Endothelial cell of hepatic sinusoid (primary cell): ENCODE measurements around the gene FOXK2.

Source experiments
- in situ Hi-C: cut with HindIII; loops from 2 replicates; pipeline ENCODE4 v1.10.0; 2017; ENCODE audit warnings: low sequenced_read_pairs

FOXK2 gene

DNA sequence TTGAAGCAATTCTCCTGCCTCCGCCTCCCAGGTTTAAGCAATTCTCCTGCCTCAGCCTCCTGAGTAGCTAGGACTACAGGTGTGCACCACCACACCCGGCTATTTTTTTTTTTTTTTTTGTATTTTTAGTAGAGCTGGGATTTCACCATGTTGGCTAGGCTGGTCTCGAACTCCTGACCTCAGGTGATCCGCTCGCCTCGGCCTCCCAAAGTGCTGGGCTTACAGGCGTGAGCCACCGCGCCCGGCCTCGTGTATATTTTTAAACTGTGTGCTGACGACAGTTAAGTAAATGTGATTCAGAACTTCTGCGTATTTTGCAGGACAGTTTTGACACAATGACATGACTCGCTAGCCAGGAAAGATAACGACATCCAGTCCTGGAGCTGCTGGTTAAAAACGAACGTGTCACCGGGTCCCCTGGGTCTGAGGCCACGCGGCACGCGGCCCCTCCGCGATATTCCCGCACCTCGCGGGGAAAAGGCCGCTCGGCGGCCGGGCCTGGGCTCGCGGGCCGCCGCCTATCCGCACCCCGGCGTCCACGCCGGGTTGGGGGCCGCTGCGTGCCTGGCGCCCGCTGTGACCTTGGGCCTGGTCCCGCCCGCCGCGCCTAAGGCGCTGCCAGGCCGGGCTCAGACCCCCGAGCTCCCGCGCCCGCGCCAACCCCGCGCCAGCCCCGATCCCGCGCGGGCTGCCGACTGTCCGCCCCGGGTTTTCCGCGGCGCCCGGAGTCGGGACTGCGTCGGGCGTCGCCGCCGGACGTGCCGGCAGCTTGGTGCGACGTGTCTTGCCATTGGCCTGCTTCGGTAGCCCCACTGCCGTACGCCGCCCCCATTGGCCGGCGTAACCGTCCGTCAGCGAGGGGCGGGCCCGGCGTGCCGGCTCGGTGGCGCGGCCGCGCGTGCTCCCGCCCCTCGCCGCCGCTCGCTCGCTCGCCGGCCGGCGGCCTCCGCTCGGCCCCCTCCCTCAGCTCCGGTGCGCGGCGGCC lies at the start of gene FOXK2:
Gene FOXK2, plus strand, starts transcription at position 907 of the 985 bp plus-strand sequence. CDS start 157 bp downstream, outside the sequence.
- in situ Hi-C loops = no loop called here

DNA sequence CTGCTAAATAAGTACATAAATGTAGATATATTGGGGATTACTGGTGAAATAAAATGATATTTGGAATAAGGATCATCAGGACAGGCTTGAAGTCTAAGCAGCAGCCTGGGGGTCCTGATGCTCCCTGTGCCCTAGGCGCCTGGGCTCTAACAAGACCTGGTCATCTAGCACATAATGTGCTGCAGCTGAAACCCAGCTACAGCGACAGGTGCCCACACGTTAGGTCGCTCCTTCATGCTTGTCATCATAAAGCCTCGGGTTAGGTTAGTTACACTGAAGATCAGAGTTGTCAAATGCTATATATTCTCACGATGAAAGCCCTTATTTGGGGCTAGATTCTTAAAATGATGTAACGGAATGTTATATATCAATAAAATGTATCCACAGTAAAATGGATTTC lies 49.5 kb upstream of the FOXK2 start:
- in situ Hi-C loops = no loop called here

GRCh38 chr17:82474223-82475010 lies 45.1 kb upstream of the FOXK2 start:
- in situ Hi-C loops = no loop called here

- in situ Hi-C loops = no loop called here
These were observed 44.1 kb upstream of the FOXK2 start for GRCh38 chr17:82475458-82475857.

GRCh38 chr17:82477934-82478333 lies 41.6 kb upstream of the FOXK2 start:
- in situ Hi-C loops = no loop called here

- in situ Hi-C loops = no loop called here
These were observed 39.9 kb upstream of the FOXK2 start for GRCh38 chr17:82479602-82480001.

DNA sequence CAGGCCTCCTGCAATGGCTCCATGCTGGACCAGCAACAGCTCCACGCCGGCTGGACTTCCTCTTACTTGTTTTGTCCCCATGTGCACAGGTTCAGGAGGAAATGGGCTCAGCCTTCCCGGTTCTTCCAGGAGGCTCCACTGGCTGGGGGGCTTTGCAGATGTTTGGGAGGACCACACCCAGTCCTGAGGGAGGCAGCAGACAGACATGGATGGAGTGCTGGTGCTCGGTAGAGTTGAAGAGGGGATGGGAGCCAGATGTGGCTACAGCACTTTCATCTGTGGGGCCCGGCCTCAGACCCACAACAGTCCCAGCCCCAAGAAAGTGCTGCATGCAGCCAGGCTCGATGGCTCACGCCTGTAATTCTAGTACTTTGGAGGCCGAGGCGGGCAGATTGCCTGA lies 39.2 kb upstream of the FOXK2 start:
- in situ Hi-C loops = no loop called here

- in situ Hi-C loops = no loop called here
These were observed 36.3 kb upstream of the FOXK2 start for GRCh38 chr17:82483204-82483660.

DNA sequence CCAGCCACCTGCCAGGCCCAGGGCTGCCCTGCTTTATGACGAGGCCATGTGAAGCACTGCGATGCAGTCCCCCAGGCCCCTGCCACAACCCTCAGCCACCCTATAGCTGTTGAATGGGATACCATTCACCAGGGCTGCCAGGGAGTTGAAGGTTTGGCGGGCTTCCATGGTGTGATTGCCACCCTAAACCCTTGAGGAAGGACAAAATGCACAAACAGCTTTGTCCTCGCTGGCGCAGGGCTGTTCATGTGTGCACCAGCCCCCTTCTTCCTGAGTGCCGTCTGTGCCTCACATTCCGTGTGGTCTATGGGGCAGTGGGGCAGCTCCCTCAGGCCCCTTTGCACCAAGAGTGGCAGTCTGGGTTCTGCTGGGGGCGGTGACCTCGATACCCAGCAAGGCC lies 35.7 kb upstream of the FOXK2 start:
- in situ Hi-C loops = no loop called here

DNA sequence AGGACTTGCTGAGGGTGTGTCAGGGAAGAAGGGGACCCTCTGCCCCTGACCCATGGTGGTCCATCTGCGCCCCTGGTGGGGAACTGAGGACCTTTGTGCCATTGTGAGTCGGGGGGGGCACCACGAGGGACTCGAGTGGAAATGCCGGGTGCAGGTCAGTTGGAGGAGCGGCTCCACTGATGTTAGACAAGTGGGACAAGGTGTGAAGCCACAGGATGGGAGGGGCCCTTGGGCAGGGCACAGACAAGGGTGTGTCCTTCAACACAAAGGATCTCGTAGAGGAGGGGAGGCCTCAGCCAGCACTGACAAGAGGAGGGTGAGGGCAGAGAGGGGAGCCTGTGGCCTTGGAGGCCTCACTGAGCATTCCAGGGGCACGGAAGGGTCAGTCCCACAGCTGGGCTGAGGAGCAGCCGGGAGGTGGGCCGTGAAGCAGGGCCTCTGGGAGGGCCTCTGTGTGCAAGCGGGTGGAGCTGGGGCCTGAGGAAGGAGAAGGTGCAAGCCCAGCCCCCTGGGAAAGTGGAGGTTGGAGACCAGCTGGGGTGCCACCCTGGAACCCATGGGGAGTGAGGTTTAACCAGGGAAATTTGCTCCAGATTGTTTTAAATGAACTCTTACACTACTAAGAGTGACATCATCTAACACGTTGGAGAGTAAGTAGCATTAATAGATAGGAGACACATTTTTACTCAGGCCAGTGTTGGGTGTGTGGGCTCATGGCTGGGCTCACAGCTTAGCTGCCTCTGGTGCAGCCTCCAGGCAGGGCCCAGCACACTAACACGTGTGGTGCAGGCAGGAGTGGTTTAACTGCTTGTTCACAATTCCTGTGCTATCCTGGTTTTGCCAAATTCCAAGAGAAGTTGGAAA lies 33.1 kb upstream of the FOXK2 start:
- in situ Hi-C loops = loop anchor here (5.0 kb wide), 1 partner anchor 66 kb away; no protein-coding TSS in a partner anchor

DNA sequence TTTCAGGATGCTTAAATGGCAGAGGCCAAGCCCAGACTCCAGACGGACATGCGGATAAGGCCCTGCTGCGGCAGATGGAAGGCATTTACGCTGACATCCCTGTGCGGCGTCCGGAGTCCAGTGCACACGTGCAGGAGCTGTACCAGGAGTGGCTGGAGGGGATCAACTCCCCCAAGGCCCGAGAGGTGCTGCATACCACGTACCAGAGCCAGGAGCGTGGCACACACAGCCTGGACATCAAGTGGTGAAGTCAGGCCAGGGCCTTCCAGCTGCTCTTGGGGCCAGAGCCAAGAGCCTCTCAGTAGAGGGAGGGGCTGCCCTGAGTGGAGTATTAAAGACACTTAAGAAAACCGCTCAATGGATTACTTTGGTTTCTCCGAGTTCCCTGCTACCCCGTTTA lies 31.6 kb upstream of the FOXK2 start:
- in situ Hi-C loops = loop anchor here (5.0 kb wide), 1 partner anchor 64 kb away; no protein-coding TSS in a partner anchor

GRCh38 chr17:82489117-82489516 lies 30.4 kb upstream of the FOXK2 start:
- in situ Hi-C loops = loop anchor here (5.0 kb wide), 1 partner anchor 63 kb away; no protein-coding TSS in a partner anchor

DNA sequence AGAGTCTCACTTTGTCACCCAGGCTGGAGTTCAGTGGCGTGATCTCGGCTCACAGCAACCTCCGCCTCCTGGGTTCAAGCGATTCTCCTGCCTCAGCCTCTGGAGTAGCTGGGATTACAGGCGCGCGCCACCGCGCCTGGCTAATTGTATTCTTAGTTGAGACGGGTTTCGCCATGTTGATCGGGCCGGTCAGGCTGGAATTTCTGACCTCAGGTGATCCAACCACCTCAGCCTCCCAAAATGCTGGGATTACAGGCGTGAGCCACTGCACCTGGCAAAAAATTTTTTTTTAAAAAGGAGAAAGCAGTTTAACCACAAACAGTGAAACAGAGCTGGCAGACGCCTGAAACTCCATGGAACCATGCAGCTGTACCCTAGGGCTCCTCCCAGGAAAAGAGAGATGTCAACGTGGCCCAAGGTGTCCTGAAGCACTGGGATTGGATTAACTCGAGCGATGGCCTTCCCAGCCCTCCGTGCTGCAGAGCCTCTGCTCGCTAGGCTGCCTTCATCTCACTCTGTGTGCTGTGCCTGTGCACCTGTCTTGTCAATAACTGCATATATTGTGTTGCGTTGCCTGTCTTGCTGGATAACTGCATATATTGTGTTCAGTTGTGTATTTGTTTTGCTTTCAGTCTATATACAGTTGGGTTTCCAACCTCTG lies 29.6 kb upstream of the FOXK2 start:
- in situ Hi-C loops = loop anchor here (5.0 kb wide), 1 partner anchor 62 kb away; no protein-coding TSS in a partner anchor

- in situ Hi-C loops = no loop called here
These were observed 28.9 kb upstream of the FOXK2 start for GRCh38 chr17:82490512-82491195.

GRCh38 chr17:82491196-82491530 lies 28.4 kb upstream of the FOXK2 start:
- in situ Hi-C loops = no loop called here

- in situ Hi-C loops = no loop called here
These were observed 28.0 kb upstream of the FOXK2 start for GRCh38 chr17:82491533-82491932.

DNA sequence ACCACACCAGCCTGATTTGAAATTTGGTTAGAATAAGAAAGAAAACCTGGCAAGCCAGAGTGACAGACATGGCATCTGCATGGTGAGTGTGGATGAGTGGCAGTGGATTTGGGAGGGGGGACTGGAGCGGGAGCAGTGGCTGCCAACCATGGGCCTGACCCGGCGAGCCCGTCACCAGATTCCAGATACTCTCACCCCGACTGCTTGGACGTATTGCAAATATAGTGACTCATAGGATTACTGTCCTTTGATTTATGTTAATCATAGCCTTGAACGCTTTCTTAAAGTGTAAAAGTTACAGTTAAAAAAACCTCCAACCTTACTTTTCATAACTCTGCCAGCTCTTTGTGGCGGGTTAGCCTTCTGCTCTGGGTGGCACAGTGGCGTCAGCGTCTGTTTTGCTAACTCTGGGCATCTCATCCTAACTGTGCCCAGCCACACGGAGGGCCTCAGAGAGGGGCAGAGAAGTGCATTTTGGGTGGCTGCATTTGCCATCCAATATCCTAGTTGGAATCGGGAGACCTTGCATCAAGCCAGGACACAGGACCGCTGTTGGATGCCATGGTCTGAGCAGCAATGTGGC lies 26.8 kb upstream of the FOXK2 start:
- in situ Hi-C loops = no loop called here

- in situ Hi-C loops = no loop called here
These were observed 26.2 kb upstream of the FOXK2 start for GRCh38 chr17:82493226-82493781.
